Stimulated activated CD4-positive, alpha-beta T cell treated with anti-CD3 and anti-CD28 coated beads, Interleukin-2, amount 100 ng/mL, for 24 hours (primary cell): ENCODE data around the gene DENND10.
"Not testable (repeated sequence)": the region's sequence is repeated elsewhere in the genome, so short reads cannot be mapped to it uniquely, and the experiment has no call there.

Experiments used
- DNase-seq, 2 donors: peaks; one replicate each; pipeline ENCODE4 v3.0.0-alpha.2; 2020

DENND10 gene

DNA sequence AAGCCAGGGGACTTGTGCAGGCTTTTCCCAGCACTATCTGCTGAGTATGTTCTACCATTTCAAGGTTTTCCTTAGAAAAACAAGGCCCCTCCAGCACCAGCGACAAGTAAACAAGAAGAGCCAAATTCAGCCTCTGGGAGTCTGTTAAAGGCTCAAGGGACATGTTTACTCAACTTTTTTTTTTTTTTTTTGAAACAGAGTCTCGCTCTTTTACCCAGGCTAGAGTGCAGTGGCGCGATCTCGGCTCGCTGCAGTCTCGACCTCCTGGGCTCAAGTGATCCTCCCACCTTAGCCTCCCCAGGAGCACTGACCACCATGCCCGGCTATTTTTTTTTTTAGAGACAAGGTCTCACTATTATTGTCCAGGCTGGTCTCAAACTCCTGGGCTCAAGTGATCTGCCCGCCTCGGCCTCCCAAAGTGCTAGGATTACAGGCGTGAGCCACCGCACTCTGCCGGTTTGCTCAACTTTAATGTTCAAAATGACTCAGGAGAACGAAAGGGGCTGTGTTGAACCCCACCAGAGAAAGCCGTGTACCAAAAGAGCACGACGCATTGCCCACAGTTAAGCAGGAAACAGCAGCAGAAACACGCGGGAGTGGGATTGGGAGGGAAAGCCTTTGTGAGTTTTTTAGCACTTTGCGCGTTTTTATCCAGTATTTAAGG is 73.9 kb downstream of the DENND10 start:
- DNase-seq: peak; percentile 41 to 47

DNA sequence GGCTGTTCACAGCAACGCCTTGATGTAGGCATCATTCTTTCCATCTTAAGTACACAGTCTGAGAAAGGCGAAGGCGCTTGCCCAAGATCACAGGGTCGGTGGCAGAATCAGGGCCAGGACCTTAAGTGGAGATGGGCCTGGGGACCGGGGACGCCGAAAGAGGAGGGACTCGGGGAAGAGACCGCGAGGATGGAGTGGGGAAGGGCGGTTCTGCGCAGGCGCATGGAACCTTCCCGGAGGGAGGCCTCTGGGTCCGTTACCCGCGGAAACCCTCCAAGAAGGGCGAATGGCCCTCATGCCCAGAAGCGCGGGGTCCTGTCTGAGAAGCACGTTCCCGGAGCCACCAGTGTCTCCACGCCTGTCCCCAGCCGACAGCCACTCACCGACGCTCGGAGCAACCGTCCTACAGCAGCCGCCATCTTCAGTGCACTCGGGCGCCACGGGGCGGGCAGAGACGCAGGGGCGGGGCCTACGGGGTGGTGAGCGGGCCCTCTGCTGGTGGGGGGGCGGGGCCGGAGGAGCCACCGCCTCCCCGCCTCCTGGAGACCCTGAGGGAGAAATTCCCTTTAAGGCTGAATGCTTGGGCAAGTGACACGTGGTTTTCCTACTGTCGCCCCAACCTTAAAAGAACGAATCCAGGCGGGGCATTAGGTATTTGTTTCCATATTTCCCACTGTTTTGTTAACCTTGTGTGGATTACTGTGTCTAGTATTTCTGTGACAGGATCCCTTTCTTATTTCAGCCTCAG is 74.6 kb downstream of the DENND10 start, which contains the start of gene PRDX3:
Gene PRDX3 (minus strand): TSS at position 441 of the 748 bp plus-strand sequence. CDS start 22 bp downstream, at position 419.
- peak; percentile 97 to 98 for DNase-seq

DNA sequence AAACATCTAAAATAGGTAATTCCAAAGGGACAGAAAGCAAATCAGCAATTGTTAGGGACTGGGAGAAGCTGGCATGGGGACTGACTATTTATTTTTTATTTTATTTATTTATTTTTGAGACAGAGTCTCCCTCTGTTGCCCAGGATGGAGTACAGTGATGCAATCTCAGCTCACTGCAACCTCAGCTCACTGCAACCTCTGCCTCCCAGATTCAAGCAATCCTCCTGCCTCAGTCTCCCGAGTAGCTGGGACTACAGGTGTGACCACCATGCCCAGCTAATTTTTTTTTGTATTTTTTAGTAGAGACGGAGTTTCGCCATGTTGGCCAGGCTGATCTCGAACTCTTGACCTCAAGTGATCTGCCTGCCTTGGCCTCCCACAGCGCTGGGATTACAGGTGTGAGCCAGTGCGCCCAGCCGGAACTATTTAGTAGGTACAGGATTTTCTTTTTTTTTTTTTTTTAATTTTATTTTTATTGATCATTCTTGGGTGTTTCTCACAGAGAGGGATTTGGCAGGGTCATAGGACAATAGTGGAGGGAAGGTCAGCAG is 77.0 kb downstream of the DENND10 start:
- DNase-seq: not testable (repeated sequence)

DNA sequence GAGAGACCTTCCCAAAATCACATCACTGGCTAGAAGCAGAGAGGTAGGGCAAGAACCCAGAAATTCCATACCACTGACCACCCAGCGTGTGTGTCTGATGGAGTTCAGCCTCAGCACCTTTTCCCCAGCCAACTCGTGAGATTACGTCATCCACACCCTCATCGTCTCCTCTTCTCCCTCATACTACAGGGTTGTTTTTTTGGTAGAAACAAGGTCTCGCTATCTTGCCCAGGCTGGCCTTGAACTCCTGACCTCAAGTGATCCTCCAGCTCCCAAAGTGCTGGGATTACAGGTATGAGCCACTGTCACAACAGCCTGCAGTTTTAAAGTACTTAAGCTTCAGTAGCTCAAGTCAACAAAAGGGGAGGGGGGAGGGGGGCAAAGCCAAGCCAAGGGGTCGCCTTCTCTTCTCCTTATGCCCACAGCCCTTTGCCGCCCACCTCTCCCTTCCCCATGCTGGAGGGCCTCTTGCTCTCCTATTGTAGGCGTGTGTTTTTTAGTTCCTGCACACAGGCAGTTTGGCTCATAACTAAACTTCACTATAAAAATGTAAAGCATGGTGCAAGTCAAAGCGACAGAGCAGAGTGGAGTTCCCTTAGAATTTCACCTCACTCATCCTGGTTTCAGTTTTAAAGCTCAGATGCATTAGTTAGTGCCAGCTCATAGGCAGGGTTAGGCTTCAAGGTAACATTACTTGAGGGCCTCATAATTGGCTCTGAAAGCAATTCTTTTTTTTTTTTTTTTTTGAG is 79.9 kb downstream of the DENND10 start:
- no peak for DNase-seq
